HK-2 (cell line): ENCODE measurements around the gene HSFX1.

Experiments used
- DNase-seq: peaks from one replicate; pipeline ENCODE4 v3.0.0-alpha.2; 2018; ENCODE audit not compliant: unreplicated experiment

Gene HSFX1

DNA sequence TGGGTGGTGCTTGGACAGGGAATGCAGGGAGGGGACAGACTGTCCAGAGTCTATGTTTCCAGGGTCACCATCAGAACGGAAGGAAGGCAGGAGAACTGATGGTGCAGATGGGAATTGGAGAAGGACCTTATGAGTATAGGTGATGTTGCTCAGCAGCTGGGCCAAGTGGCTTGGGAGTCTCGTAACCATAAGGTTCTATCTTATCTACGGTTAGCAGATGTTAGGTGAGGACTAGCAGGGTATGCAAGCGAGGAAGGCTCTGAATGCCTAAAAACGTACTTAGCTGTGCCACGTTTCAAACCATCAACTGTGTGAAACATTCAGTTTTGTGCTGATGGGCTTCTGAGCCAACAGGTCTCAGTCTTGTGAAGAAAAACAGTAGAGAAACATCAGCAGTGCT is 30.2 kb downstream of the HSFX1 start:
- DNase-seq: no peak

DNA sequence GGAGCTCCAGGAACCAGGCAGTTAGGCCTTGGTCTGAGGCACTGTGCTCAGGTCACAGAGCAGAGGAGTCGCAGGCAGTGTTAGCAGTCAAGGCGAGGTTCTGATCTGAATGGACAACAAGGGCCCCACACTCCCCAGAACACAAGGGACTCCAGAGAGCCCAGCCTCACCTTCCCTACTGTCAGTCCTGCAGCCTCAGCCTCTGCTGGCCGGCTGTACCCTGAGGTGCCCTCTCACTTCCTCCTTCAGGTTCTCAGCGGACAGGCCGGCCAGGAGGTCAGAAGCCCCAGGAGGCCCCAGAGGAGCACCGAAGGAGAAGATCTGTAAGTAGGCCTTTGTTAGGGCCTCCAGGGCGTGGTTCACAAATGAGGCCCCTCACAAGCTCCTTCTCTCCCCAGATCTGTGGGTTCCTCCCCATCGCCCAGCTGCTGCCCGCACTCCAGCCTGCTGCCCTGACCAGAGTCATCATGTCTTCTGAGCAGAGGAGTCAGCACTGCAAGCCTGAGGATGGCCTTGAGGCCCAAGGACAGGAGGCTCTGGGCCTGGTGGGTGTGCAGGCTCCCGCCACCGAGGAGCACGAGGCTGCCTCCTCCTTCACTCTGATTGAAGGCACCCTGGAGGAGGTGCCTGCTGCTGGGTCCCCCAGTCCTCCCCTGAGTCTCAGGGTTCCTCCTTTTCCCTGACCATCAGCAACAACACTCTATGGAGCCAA is 34.0 kb downstream of the HSFX1 start:
- DNase-seq: no peak

DNA sequence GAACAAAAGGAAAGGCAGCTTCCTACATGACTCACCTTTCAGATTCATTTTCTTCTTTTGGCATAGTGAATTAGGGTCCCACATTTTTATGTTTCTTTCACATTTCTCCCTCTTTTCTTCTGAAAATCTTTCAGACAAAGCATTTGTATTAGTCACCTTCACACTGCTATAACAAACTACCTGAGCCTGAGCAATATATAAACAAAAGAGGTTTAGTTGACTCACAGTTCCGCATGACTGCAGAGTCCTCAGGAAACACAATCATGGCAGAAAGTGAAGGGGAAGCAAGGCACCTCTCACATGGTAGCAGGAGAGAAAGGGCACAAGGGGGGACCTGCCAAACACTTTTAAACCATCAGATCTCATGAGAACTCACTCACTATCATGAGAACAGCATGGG is 44.8 kb downstream of the HSFX1 start:
- DNase-seq: no peak

DNA sequence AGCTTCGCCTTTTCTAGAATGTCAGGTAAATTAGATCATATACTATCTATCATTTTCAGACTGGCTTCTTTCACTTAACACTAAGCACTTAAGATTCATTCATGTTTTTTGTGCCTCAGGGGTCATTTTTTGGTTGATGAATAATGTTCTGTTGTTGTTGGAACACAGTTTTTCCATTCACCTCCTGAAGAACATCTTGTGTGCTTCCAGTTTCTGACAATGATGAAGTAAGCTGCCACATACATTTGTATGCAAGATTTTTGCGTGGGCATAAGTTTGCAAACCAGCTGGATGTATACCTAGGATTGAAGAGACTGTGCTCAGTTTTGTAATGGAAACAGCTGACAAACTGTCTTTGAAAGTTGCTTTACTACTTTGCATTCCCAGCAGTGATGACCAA is 45.5 kb downstream of the HSFX1 start:
- no peak for DNase-seq

DNA sequence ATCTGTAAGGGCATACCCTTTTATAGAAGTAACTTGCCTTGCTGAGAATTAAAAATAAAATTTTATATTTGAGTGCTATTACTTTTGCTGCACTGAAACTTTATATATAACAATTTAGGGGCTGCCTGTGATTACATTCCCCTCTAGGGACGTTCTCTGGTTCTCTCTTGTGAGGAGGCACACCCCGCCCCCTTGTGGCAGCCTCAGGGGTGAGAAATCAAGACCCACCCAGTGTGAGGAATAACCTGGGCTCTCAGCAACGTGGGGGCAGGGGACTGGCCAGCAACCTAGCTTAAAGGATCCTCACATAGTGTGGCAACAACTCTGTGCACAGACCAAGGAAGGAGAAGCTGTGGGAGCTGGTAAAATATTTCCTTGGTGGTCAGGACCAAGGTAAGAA is 51.6 kb downstream of the HSFX1 start:
- peak; percentile 24 for DNase-seq
